Smooth muscle cell (in vitro differentiated cells): ENCODE results near the gene KLHL7. TPM values are rescaled to one million over a fixed set of nuclear protein-coding genes. Genes with fewer than 3 reads are reported as not detected.
"Not testable (repeated sequence)": the region's sequence is repeated elsewhere in the genome, so short reads cannot be mapped to it uniquely, and the experiment has no call there.

Experiments
- DNase-seq: peaks from one replicate; lab custom pipeline; 2025; ENCODE audit not compliant: unreplicated experiment; lab: John Stamatoyannopoulos, UW
- H2AFZ ChIP-seq: fragments of 200-600 bp; sonication (generic); 2 replicates; pipeline ENCODE4 v1.6.0; 2016; ENCODE audit warnings: antibody characterized with exemption, low read depth, mild to moderate bottlenecking
- H3F3A ChIP-seq: fragments of 200-600 bp; sonication (generic); 2 replicates; pipeline ENCODE4 v1.6.0; 2017; ENCODE audit warnings: antibody characterized with exemption, low read depth
- H3K27ac ChIP-seq: fragments of 200-600 bp; sonication (generic); 2 replicates; pipeline ENCODE4 v1.5.1; 2016; ENCODE audit warnings: low read depth, mild to moderate bottlenecking
- H3K27me3 ChIP-seq: fragments of 200-600 bp; sonication (generic); 2 replicates; pipeline ENCODE4 v1.6.1; 2016; ENCODE audit warnings: low read depth, mild to moderate bottlenecking
- H3K36me3 ChIP-seq: fragments of 200-600 bp; sonication (generic); 2 replicates; pipeline ENCODE4 v1.5.1; 2016; ENCODE audit warnings: low read depth
- H3K4me1 ChIP-seq: fragments of 200-600 bp; sonication (generic); 2 replicates; pipeline ENCODE4 v1.5.1; 2016; ENCODE audit warnings: low read depth
- H3K4me2 ChIP-seq: fragments of 200-600 bp; sonication (generic); 2 replicates; pipeline ENCODE4 v1.6.0; 2016; ENCODE audit warnings: mild to moderate bottlenecking
- H3K4me3 ChIP-seq: fragments of 200-600 bp; sonication (generic); 2 replicates; pipeline ENCODE4 v1.5.1; 2016; ENCODE audit warnings: mild to moderate bottlenecking
- H3K79me2 ChIP-seq: fragments of 200-600 bp; sonication (generic); 2 replicates; pipeline ENCODE4 v1.6.0; 2016; ENCODE audit warnings: low read depth, mild to moderate bottlenecking
- H3K9ac ChIP-seq: fragments of 200-600 bp; sonication (generic); 2 replicates; pipeline ENCODE4 v1.6.0; 2016; ENCODE audit warnings: low read depth
- H3K9me3 ChIP-seq: fragments of 200-600 bp; sonication (generic); replicated peaks from 2 replicates; pipeline ENCODE4 v1.5.1; 2016; ENCODE audit warnings: low read depth
- H4K20me1 ChIP-seq: fragments of 200-600 bp; sonication (generic); 2 replicates; pipeline ENCODE4 v1.6.0; 2016; ENCODE audit warnings: low read depth
- CTCF ChIP-seq: fragments of 200-600 bp; sonication (generic); IDR thresholded peaks from 2 replicates; pipeline ENCODE4 v1.5.1; 2017; ENCODE audit warnings: borderline replicate concordance, mild to moderate bottlenecking, antibody characterized with exemption; ENCODE audit not compliant: insufficient read depth, poor library complexity, severe bottlenecking
- WGBS: methylation state at CpG from one replicate; pipeline ENCODE4 v1.1.7; 2016; ENCODE audit warnings: low lambda C conversion rate; 5-methylcytosine and 5-hydroxymethylcytosine counted together
- polyA plus RNA-seq: library from polyadenylated mRNA; unstranded; fragments of >200 nt; fragmentation: Nextera tagmentation; extraction: Ambion mirVana; gene quantifications from 2 replicates; pipeline ENCODE4 v1.2.1, GENCODE V29; 2016
- total RNA-seq: library from RNA; depleted of rRNA; stranded (reverse); fragments of >200 nt; gene quantifications from 2 replicates; pipeline ENCODE4 v1.2.3, GENCODE V29; 2014

Gene KLHL7
- total and polyA plus RNA-seq, 2 experiments from 2014 or later, result 40.1 to 56.4 TPM

- H3K9me3 ChIP-seq, result no peaks in the 10 kb centered on the region
- no peak overlapping the region for H2AFZ ChIP-seq
- no peaks in the 10 kb centered on the region for H3F3A ChIP-seq
- H3K4me2 ChIP-seq, result no peak overlapping the region
- no peaks in the 10 kb centered on the region for H4K20me1 ChIP-seq
- no peaks in the 10 kb centered on the region for H3K4me1 ChIP-seq
- WGBS, result 73% methylated on average over 4 of the region's 4 CpGs
- peaks cover 2% of the 10 kb centered on the region for H3K79me2 ChIP-seq
- H3K36me3 ChIP-seq, result peaks cover 7% of the 10 kb centered on the region
- H3K9ac ChIP-seq, result no peak overlapping the region
- no peak for DNase-seq
- no peaks in the 10 kb centered on the region for H3K27me3 ChIP-seq
- no peak for TF ChIP-seq CTCF
- no peak overlapping the region for H3K4me3 ChIP-seq
- no peak overlapping the region for H3K27ac ChIP-seq
These were observed 23.5 kb downstream of the KLHL7 start for GRCh38 chr7:23129036-23129435.

- not testable (repeated sequence) for H3K36me3 ChIP-seq, H3K4me1 ChIP-seq, H3K9me3 ChIP-seq, DNase-seq, H3F3A ChIP-seq, H3K79me2 ChIP-seq, H3K4me2 ChIP-seq, H4K20me1 ChIP-seq, H3K27ac ChIP-seq, H2AFZ ChIP-seq, H3K4me3 ChIP-seq, H3K9ac ChIP-seq, H3K27me3 ChIP-seq
- 96% methylated on average over 2 of the region's 2 CpGs for WGBS
These were observed 26.2 kb downstream of the KLHL7 start for GRCh38 chr7:23131799-23132198.

DNA sequence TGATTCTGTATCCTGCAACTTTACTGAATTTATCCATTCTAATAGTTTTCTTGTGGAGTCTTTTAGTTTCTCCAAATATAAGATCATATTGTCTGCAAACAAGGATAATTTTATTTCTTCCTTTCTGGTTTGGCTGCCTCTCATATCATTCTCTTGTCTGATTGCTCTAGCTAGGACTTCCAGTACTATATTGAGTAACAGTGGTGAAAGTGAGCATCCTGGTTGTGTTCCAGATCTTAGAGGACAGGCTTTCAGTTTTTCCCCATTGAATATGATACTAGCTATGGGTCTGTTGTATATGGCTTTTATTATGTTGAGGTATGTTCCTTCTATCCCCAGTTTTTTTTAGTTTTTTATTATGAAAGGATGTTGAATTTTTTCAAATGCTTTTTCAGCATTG is 28.2 kb downstream of the KLHL7 start:
- Histone ChIP-seq H3K4me1 (no peaks in the 10 kb centered on the region), H3K4me2 (no peak overlapping the region), H3K27me3 (no peaks in the 10 kb centered on the region), H3K9ac (no peak overlapping the region), H3K9me3 (no peaks in the 10 kb centered on the region), H2AFZ (no peak overlapping the region), H4K20me1 (no peaks in the 10 kb centered on the region), H3K79me2 (no peaks in the 10 kb centered on the region), H3F3A (no peaks in the 10 kb centered on the region), H3K27ac (no peak overlapping the region), H3K4me3 (no peak overlapping the region), H3K36me3 (peaks cover 7% of the 10 kb centered on the region)
- no peak for DNase-seq
- no peak for TF ChIP-seq CTCF

DNA sequence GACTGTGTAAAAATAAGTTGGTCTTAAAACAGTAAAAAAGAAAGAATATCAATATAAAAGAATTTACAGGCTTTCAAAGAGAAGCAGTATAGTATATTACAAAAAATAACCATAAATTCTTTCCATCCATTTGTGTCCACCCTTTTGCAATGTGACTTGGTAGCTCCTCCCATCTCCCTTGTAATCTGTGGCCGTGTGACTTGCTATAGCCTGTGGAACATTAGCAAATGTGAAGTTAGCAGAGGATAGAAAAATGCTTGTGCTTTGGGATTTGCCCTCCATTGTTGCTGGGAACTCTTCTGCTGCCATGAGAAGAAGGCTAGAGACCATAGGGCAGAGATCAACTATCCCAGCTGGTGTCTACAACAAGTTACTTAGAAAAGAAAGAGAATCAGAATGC is 30.2 kb downstream of the KLHL7 start:
- Histone ChIP-seq H3K79me2 (no peaks in the 10 kb centered on the region), H3K9ac (no peak overlapping the region), H3K27me3 (no peaks in the 10 kb centered on the region), H3F3A (no peaks in the 10 kb centered on the region), H3K9me3 (no peaks in the 10 kb centered on the region), H3K4me2 (no peak overlapping the region), H3K36me3 (peaks cover 7% of the 10 kb centered on the region), H3K27ac (no peak overlapping the region), H4K20me1 (no peaks in the 10 kb centered on the region), H3K4me3 (no peak overlapping the region), H2AFZ (no peak overlapping the region), H3K4me1 (no peaks in the 10 kb centered on the region)
- no peak for TF ChIP-seq CTCF
- no peak for DNase-seq
- 64% methylated on average over 1 of the region's 1 CpG for WGBS
